H1 (cell line): Measurements from ENCODE around the gene MBD3L3. TPM values are rescaled to one million over a fixed set of nuclear protein-coding genes. Genes with fewer than 3 reads are reported as not detected.

ENCODE experiments used
- BRCA1 ChIP-seq: IDR thresholded peaks from 2 replicates; pipeline ENCODE4 v1.6.1; 2012; ENCODE audit warnings: low read depth, low read length, improper control_type of control experiment
- CHD7 ChIP-seq: fragments of 300-600 bp; sonication (generic); IDR thresholded peaks from 2 replicates; pipeline ENCODE4 v1.7.1; 2012; ENCODE audit warnings: low read length, moderate library complexity, mild to moderate bottlenecking, inconsistent platforms; ENCODE audit not compliant: insufficient replicate concordance
- CREB1 ChIP-seq: IDR thresholded peaks from 2 replicates; pipeline ENCODE4 v1.6.1; 2012; ENCODE audit warnings: inconsistent platforms
- HDAC6 ChIP-seq: IDR thresholded peaks from one replicate; pipeline ENCODE4 v1.7.1; 2012; ENCODE audit warnings: low read depth, mild to moderate bottlenecking, inconsistent platforms, low read length, moderate library complexity
- MAFK ChIP-seq: IDR thresholded peaks from 2 replicates; pipeline ENCODE4 v1.6.1; 2012; ENCODE audit warnings: low read depth, mild to moderate bottlenecking, improper control_type of control experiment, low read length
- SIN3A ChIP-seq, 2 experiments: IDR thresholded peaks in 1 of 2; conservative IDR thresholded peaks in 1 of 2; 2 replicates each; pipeline ENCODE4 v1.6.1; 2011 to 2012; ENCODE audit warnings: low read length in 2 of 2, improper control_type of control experiment in 1 of 2, low read depth in 1 of 2, mild to moderate bottlenecking in 1 of 2
- SP4 ChIP-seq: IDR thresholded peaks from 2 replicates; pipeline ENCODE4 v1.6.1; 2012; ENCODE audit warnings: low read length, inconsistent platforms
- polyA plus RNA-seq, 7 experiments: library from polyadenylated mRNA; depleted of rRNA in 3 of 7; stranded (reverse) in 5 of 7; unstranded in 2 of 7; fragments of >200 nt in 5 of 7; fragments of 200-250 nt in 2 of 7; gene quantifications; 1 replicate in 5 of 7; 2 replicates in 1 of 7; 4 replicates in 1 of 7; pipeline versions ENCODE4 v1.2.1 to v1.2.3, GENCODE V29; 2011 to 2013; ENCODE audit warnings: missing spikeins in 2 of 7, mixed read lengths in 2 of 7
- total RNA-seq: library from RNA; stranded (reverse); fragmentation: NEBNext Ultra II Directional; extraction: Animal tissue kit (Norgen Biotek cat#: 25700); gene quantifications from 2 replicates; pipeline ENCODE4 v1.2.1, GENCODE V29; 2021
- TF ChIP-seq, protein P1 (sequence below), 3 experiments: IDR thresholded peaks; 1 replicate in 2 of 3; 2 replicates in 1 of 3; pipeline versions ENCODE4 v1.5.1 to v1.6.1; 2011; ENCODE audit warnings: low read length in 3 of 3, mild to moderate bottlenecking in 3 of 3, inconsistent platforms in 2 of 3, low read depth in 1 of 3, moderate library complexity in 1 of 3; ENCODE audit not compliant: insufficient read depth in 1 of 3; ENCODE audit errors: control extremely low read depth in 1 of 3

Gene MBD3L3
- total and polyA plus RNA-seq, 2 of the 8 experiments (the other 6 are each of a cell fraction or from before 2014, with no cell fraction given): not detected

DNA sequence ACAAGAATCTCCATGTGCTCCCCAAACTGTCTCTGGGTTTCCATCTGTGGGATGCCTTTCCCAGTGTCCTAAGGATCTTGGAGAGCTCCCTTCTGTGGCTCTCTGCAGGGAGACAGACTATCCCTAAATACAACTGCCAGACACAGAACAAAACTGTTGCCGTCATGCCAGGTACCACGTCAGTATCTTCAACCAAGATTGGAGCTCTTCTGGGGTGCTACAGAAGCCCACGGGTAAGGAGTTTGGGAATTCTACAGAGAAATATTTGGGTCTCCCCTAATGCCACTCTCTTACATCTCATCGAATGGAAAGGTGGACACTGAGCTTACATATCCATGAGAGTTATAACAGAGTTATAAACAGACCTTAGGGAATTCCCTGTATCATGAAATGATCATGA lies 4.9 kb upstream of the MBD3L3 start (continued):
- TF ChIP-seq CHD7 (no peak), HDAC6 (no peak), SIN3A (conservative IDR thresholded peaks at IDR 0.05 in 1 of 2, IDR thresholded peaks at IDR 0.05 in 1 of 2; ENCODE audit: low read depth in 1 of 2, low read length in 2 of 2) (no peak), MAFK (no peak), CREB1 (no peak), BRCA1 (no peak), SP4 (no peak)
- TF ChIP-seq, protein P1, sequence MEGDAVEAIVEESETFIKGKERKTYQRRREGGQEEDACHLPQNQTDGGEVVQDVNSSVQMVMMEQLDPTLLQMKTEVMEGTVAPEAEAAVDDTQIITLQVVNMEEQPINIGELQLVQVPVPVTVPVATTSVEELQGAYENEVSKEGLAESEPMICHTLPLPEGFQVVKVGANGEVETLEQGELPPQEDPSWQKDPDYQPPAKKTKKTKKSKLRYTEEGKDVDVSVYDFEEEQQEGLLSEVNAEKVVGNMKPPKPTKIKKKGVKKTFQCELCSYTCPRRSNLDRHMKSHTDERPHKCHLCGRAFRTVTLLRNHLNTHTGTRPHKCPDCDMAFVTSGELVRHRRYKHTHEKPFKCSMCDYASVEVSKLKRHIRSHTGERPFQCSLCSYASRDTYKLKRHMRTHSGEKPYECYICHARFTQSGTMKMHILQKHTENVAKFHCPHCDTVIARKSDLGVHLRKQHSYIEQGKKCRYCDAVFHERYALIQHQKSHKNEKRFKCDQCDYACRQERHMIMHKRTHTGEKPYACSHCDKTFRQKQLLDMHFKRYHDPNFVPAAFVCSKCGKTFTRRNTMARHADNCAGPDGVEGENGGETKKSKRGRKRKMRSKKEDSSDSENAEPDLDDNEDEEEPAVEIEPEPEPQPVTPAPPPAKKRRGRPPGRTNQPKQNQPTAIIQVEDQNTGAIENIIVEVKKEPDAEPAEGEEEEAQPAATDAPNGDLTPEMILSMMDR (IDR thresholded peaks at IDR 0.05; ENCODE audit: control extremely low read depth in 1 of 3, insufficient read depth in 1 of 3, low read depth in 1 of 3, low read length in 3 of 3): no peak
